GM04503 (cell line): Measurements from ENCODE around the gene GZF1.
"Not testable (repeated sequence)": the region's sequence is repeated elsewhere in the genome, so short reads cannot be mapped to it uniquely, and the experiment has no call there.

ENCODE experiments used
- DNase-seq: peaks from one replicate; pipeline ENCODE4 v3.0.0-alpha.2; 2012; ENCODE audit warnings: low read depth

The GZF1 gene

DNA sequence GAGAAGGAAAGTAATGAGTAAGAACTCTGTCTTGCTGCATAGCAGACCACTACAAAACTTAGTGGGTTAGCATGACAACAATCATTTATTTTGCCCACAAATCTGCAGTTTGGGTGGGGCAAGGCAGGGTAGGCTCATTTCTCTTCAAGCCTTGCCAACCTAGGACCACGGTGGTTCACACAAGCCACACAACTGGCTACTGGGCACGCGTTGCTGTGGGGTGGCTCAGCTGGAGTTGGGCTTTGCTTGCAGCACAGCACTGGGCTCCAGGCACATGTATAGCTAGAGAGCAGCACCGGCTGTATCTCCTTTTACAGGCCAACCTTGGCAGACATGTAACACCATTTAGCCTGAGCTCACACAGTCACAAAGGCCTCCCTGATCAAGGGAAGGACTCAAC is 16.0 kb upstream of the GZF1 start:
- no peak for DNase-seq

DNA sequence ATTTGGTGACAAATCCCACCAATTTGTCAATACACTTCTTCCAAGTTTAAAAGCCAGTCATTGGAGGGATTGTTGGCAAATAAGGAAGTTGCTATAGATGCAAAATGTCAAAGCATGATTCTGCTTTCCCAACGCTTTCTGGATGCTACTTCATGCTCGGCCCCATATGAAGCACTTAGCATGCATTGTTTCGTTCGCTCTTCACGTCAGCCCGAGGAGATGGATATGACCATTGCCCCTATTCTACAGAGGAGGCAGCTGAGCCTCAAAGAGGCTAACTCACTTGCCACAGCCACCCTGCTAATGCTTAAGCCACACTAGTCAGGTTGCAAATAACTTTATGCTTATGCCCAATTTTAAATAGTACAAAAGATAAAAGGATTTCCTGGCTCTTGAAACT is 14.2 kb upstream of the GZF1 start:
- DNase-seq, result no peak

DNA sequence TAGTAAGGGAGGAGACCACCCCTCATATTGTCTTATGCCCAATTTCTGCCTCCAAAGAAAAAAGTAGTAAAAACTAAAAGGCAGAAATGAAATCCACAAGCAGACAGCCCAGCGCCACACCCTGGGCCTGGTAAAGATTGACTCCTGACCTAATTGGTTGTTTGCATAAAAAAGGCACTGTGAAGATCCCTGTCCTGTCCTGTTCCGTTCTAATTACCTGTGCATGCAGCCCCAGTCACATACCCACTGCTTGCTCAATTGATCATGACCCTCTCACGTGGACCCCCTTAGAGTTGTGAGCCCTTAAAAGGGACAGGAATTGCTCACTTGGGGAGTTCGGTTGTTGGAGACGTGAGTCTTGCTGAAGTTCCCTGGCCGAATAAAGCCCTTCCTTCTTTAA is 13.5 kb upstream of the GZF1 start:
- not testable (repeated sequence) for DNase-seq

DNA sequence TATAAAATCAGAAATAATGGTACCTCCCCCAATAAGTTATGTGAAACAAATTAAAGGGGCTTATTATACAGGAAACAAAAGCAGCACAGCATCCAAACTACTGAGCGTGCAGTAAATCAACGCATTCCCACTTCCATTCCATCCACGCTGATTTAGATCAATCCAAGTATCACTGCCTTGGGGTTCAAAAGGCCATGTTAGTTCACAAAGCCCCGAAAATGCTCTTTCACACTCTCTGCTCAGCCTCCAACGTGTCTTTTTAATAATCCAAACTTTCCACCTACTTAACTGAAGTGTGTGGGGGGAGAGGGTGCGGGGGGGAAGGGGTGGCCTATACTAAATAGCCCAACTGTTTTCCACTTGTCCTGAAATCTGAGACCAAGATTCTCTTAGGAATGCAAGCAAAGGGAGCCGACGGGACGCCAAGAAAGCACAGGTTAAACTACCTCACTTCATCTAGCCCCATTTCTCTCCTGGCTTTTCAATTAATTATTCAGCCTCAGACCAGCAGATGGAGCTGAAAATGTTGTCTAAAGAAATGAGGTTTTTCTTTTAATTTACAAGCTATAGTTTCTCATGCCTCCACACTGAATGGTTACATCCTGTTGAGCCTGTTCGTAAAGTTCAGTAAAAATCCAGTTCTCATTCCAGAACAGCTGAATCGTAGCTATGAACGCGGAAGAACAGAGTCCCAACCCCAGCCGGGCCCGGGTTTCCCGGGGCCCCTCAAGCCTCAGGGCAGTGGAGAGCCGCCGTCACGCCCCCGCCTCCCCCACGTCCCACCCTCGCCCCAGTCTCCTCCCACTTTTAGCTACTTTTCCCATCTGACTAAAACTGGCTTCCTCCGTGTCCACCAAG is 12.4 kb upstream of the GZF1 start:
- peak; percentile 46 for DNase-seq

DNA sequence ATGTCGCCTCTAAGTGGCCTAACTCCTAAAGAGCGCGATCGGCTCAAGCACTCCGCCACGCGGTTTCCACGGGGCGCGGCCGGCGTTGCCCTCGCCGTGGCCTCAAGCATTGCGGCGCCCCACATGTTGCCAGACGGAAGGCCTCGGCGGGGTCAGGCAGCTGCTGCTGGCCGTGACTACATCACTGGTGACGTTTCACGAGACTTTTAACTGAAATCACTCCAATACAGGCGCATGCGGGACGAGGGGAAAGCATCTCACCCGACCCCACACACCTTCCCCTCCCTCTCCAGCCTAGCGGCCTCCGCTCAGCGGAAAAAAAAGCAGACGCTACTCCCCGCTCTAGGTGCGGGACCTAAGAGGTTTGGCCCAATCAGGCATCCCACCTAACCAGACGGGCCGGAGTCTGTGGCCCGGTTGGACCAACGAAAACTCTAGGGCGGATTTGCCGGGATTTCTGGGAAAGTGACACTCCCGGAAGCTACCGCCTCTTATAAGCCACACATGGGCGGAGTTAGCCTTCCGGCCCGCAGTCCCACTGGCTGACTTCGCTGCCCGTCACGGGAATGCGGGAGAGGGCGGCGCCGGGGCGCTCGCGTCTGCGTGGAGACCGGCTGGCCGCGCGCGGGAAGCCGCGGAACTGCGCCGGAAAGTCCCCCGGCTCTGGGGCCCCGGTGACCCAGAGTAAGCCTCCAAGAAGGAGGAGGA is 11.6 kb upstream of the GZF1 start, which contains the start of gene NXT1:
TSS of gene NXT1 (plus strand) at position 596 of the 708 bp plus-strand sequence. CDS start 3,251 bp downstream, outside the sequence.
- DNase-seq, result peak; percentile 96

DNA sequence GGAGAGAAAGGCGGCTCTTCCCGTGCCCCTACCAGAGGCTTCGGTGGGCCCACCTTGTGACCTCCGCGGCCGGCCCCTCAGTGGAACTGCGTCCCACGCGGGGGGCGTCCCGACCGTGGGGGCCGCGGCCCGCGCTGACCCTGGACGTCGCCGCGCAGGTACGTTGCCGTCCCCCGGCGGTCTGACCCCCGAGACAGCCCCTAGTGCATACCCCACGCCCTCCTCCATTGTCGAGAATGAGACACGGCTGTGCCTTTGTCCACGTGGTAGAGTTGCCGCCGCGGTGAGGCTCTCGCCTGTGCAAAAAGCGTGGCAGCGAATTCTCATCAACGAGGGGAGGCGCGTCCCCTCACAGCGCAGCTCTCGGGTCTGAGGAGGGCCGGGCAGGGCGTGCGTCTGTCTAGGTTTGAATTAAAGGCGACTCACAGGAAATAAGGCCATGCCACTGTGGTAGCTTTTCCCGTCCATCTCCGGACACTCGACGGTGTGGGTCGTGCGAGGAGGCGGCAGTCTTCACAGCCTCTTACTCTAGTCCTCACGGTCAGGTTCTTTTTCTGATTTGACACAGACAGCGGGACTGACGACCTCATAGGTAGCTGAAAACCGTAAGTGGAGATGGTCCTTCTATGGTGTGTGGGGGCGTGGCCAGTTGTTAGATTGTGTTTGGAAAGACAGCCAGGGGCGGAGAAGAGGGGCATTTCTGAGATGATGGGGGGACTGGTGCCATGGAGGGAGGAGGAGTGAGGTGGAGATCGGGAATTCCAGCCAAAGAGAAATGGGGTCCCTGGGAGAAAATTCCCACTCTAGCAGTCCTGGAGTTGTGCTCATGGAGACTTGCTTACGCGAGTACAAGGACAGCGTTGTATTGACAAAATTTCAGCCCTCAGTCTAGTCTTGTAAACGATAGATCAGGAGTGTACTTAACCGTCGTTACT is 10.8 kb upstream of the GZF1 start:
- DNase-seq, result no peak

DNA sequence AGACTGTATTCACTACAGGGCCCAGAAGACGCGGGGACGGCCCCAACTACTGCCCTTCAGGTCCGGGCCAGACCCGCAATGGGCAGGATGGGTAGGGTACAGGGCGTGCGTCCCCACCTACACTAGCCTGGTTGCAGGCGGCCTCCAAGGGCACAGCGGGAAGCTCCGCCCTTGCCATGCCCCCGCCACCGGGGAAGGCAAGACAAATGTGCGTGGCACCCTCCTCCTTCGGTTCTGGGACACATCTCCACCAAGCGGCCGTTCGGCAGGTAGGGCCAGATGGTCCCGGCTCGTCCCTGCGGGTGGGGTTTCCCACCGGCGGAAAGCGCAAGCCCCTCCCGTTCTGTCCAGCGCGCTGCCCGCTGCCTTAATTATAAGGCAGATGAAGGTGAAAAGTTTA is 5.8 kb upstream of the GZF1 start:
- DNase-seq, result no peak

DNA sequence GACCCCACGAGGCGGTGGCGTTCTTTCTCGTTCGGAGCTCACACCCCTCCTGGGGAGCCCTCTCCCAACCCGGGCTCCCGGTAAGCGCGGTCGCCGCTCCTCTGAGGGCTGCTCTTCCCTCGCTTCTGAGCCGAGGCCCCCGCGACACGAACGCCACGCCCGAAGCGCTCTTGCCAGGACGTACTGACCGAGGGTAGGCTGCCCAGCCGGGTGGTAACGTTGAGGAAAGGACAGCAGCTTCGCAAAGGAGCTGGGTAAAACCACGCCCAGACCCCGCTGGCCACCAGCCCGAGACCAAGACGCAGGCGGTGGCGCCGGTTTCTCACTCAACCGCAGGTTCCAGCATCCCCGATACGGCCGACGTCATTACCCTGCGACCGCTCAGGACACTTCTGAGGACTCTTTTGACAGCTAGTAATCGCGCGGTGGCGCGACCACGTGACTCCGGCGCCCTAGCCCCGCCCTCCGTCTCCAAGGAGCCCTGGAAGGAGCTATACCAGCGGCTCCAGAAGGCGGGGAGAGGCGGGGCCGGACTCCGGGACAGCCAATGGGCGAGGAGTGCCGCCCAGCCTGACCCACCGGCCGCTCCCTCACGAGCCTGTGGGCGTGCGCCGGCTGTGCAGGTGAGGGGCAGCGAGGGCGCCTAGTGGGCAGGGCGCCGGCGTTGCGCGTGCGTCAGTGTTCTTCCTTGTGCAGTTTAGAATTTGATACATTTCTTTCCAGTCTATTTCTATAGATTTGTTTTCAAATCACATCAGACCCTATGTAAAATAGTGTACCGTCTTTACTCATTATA is 4.0 kb upstream of the GZF1 start:
- peak; percentile 95 for DNase-seq

DNA sequence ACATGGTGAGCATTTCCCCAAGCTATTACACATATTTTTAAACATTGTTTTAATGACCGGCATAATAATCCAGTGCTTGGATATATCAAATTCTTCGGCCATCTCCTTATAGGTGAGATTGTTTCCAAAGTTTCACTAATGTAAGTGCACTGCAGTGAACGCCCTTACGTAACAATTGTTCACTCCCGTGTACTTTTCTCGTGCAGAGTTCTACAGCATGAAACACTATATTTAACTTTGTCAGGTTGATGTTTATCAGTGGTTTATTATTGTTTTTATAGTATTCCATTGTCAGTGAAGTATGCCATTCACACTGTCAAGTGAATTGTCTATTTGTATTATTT is 3.4 kb upstream of the GZF1 start:
- DNase-seq, result no peak

DNA sequence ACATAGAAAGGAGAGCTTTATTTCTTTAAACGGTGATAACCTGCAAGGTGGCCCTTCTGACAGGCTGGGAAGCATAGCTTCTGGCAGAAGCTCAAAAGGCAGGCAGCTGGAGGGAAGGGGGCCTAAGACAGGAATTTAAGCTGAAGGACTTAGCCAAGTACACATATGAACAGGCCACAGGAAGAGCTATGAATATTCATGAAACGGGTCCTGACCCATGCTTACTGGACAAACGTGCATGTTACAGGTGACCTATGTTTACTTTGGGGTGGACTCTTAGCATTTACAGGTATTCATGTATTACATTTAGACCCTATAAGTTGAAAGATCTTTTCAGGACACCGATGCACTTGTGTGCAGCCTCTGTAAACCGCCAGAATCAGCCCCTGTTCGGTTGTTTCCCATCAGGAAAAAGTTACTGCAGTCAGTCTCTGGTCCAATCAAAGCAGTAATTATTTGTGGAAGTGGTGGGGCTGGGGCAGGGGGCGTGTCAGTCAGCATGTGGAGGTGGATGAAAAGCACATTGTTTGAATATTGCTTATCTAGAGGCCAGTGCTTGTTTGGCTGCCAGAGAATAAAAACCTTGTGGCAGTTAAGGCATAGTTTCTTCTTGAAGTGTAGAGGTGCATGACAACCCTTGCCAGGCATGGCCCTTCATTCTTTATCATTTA is 2.9 kb upstream of the GZF1 start:
- no peak for DNase-seq

DNA sequence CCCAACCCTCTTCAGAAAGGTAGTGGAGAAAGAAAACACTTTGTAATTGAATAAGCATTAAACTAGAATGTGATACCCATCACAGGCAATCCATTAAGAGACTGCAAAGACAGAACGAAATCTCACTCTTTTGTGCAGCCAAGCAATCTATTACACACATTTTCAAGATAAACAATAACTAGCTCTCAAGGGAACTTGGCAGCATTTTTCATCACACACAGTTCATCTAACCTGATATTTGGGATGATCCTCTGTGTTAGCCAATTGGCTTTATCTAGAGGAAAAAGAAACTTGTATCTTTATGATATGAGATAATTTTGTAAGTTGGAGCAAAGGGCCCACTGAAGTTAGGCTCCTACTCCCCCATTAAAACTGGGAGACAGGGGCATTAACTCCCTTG is 1.5 kb upstream of the GZF1 start:
- no peak for DNase-seq

DNA sequence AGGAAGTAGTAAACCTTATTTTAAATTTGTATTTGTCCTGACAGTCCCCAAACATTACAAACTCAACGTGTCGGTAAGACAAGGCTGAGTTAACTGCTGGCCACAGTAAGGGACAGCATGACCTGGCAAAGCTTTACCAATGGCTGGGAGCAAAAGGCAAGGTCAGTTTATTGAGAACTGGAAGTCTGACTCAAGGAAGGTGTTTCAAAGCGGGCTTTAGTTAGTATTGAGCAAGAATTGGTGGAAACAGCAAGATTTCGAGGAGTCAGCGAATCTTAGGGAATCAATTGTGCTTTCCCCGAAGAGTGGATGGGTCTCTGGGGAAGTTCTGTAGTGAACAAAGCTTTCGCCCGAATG is 885 bp upstream of the GZF1 start:
- DNase-seq, result no peak

DNA sequence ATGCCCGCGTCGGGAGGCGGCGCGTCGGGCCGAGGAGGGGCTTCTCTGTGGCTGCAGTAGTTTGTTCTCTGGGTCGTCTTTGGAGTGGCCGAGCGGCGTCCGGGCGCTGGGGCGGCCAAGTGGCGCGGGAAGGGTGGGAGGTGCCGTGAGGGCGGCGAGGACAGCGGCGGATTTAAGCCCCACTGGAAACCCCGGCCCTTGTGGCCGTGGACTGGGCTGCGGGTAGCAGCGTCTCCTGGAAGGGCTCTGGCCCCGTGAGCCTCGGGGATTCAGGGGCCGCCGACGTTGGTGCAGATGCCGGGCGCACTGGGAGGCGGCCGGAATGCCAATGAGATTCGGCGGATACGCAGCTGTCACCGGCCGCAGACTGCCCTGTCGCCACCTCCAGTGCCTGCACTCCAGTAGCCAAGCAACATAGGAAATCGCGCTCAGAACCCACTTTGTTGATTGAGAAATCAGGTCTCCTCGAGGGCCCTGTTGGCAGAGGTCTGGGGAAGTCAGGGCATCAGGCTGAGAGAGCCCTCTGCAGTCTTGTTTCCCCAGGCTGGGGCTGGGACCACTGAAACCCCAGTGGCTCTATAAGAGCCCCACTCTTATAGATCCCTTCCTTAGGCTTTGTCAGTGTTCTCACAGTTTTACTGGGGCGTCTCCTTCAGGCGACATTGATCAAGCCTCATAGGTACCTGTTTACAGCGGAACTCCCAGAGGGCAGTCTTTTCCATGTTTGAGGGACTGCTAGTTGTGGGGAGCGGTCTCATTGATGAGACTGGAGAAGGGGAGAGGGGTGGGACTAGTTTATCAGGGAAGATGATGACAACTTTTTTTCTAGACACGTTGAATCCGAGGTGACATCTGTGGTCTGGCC is 642 bp downstream of the GZF1 start:
- DNase-seq, result no peak

DNA sequence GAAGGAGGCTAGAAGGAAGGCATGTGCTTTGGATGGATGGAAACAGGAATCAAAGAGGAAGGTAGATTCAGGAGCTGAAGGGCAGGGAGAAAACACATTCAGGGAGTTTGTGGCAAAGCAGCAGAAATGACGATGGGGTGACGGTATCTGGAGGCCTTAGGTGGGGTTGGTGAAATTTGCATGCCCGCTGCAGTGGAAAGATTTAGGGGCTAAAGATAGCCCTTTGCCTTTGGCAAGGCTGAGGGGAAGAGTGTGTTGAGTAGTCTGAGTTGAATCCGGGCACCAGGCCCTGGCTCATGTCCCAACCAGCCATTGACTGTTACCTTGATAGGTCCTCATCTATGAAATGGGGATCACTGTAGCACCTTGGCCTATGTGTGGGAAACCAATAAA is 1.3 kb downstream of the GZF1 start:
- DNase-seq, result no peak

DNA sequence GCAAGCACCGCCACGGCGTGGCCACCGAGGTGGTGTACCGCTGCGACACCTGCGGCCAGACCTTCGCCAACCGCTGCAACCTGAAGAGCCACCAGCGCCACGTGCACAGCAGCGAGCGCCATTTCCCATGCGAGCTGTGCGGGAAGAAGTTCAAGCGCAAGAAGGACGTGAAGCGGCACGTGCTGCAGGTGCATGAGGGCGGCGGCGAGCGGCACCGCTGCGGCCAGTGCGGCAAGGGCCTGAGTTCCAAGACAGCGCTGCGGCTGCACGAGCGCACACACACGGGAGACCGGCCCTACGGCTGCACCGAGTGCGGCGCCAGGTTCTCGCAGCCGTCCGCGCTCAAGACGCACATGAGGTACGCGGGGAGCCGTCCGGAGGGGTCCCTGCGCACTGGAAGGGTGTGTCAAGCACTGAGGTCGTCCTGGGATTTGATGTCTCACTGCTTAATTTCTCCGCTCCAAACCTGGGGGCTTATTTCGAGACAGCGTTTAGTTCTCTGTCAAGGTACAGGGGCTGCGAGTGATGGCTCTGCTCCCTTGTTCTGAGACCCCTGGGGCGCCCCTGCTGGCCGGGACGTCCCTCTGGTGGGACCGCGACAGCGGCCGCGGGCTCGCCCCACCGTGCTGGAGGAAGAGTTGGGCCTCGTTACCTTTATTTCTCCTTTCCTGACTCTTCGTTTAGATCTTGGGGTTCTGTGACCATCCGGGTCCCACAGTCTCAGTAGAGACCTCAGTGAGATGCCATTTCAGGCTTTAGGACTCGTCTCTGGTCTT is 3.6 kb downstream of the GZF1 start:
- no peak for DNase-seq

DNA sequence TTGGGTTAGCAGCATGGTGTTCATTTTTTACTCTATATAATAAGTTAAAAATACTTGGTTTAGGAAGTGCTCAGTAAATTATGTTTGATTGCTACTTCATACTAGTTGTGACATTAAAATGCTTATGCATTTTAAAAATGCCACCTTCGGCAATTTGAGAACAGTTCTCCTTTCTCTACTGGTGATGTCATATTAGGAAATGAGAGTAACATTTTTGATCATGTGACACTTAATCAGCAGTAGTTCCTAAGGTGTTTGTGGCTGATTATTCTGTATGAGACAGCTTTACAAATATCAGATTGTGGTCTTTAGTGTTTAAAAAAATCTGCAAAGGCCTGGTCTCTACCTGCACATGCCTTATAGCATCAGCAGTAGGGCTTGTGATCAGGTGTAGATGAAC is 4.4 kb downstream of the GZF1 start:
- DNase-seq, result no peak

DNA sequence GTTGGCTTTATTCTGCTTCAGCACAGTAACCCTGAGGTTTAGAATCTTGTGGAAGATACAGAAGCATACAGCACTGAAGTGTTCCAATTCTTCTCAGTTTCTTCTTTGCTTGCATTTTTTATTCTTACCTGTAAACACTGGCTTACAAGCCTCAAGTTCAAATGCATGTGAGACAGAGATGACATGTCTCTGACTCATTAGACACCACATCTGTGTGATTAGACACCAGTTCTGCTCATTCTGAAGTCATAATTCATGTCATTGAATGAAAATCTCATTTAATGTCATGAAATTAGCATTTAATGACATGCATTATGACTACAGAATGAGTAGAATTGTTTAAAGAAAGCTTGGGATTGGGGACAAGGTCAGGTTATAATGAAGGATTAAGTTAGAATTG is 5.8 kb downstream of the GZF1 start:
- DNase-seq, result no peak

DNA sequence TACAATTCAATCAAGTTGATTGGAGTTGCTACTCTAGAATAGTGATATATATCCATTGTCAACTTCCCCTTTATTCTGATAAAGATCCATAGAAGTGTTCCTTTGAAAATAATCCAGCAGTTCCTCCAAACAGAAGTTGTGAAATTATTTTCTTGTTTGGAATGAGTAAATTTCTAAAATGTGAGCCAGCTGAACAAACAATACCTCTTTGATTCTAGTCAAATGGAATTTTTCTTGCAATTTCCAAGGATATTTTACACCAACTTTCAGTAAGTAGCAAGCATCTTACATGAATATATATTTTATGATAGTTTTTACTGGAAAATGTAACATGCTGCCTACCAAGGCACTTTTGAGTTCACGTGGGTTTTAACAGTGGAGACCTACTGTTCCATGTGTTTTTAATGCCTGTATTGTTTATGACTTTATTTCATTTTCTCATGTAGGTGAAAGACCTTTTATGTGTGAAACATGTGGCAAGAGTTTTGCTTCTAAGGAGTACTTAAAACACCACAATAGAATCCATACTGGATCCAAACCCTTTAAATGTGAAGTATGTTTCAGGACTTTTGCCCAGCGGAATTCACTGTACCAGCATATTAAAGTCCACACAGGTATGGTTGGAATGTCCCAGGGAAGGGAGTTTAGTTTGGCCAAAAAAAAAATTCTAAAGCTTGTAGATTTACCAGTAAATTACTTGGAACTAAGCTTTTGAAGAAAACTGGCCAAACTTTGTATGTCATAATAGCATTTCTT is 6.5 kb downstream of the GZF1 start:
- DNase-seq, result no peak
